Measurements from ENCODE around the gene NR4A1.

GRCh38 chr12:52091869-52092268, 40.6 kb downstream of the NR4A1 start:
- TF ChIP-seq CBX8 (IDR thresholded peaks at IDR 0.05; ENCODE audit: borderline replicate concordance, extremely low read depth, low read depth, low read length, poor library complexity, severe bottlenecking) (no peak), ZNF384 (IDR thresholded peaks at IDR 0.05; ENCODE audit: low read depth, low read length) (no peak), ATF3 (IDR thresholded peaks at IDR 0.05) (no peak), ATF3 (CRISPR knock-in tag; conservative IDR thresholded peaks at IDR 0.05) (no peak), CEBPB (tag; IDR thresholded peaks at IDR 0.05) (no peak), RBM22 (IDR thresholded peaks at IDR 0.05; ENCODE audit: low read depth, low read length, poor library complexity, severe bottlenecking) (no peak), TCF7 (IDR thresholded peaks at IDR 0.05; ENCODE audit: borderline replicate concordance) (no peak), POLR2A (conservative IDR thresholded peaks at IDR 0.05) (no peak), POLR2AphosphoS5 (IDR thresholded peaks at IDR 0.05; ENCODE audit: control insufficient read depth, insufficient read depth, low read depth, low read length) (no peak), TBL1XR1 (IDR thresholded peaks at IDR 0.05; ENCODE audit: low read length in 2 of 2) (no peak), MTA3 (IDR thresholded peaks at IDR 0.05; ENCODE audit: borderline replicate concordance) (no peak), ELK1 (CRISPR knock-in tag; IDR thresholded peaks at IDR 0.05) (no peak)

Data from K562 (cell line).